Measurements from ENCODE around the gene PRKACA. TPM values are rescaled to one million over a fixed set of nuclear protein-coding genes. Genes with fewer than 3 reads are reported as not detected.

PRKACA gene
- total and polyA plus RNA-seq, 10 of the 15 experiments (the other 5 are each of a cell fraction or from before 2014, with no cell fraction given): 0.53 to 68.5 (median 11.2) TPM

DNA sequence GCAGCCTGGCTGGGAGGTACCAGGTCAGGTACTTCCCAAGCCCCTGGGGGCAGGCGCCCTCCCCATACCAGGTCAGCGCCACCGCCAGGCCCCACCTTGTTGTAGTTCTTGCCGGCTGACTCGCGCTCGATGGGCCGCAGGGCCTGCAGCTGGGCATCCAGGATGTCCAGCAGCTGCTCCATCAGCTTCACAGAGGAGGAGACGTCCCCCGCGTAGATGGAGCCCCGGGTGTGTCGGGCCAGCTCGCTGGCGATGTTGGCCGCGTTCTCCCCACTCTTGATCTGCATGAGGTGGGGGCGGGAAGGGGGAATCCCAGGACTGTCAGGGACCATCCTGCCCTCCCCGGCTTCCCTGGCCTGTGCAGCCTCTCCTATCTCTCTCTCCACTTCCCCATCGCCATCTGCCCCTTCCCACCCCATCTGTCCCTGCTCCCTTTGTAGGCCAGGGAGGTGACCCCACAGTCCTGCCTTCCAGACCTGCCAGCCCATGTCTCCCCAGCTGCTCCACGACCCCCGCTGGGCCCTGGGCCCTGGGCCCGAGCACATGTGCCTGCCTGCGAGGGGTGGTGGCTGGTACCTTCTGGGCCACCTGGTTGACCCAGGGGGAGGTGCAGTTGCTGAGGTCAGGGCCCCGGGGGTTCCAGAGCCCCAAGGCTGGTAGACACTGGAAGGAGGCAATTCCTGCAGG is 42.6 kb upstream of the PRKACA start:
- no peaks in the 10 kb centered on the region for H3K27me3 ChIP-seq (replicated peaks in 1 of 2; ENCODE audit: control insufficient read depth in 2 of 2, insufficient read depth in 2 of 2, low read length in 1 of 2)
- H3K9me3 ChIP-seq (replicated peaks; ENCODE audit: control insufficient read depth, insufficient read depth, low read length): no peaks in the 10 kb centered on the region
- no peak for FAIRE-seq
- no peaks in the 10 kb centered on the region; the same call in 1 of the 2 replicates for H4K20me1 ChIP-seq (ENCODE audit: control insufficient read depth, insufficient read depth)
- no peak overlapping the region for H3K27ac ChIP-seq (ENCODE audit: control insufficient read depth, insufficient read depth)
- no peaks in the 10 kb centered on the region for H3K36me3 ChIP-seq (ENCODE audit: control insufficient read depth in 2 of 2, insufficient read depth in 2 of 2, low read length in 1 of 2)
- H3K4me2 ChIP-seq (ENCODE audit: control insufficient read depth, insufficient read depth): no peak overlapping the region
- H3K4me1 ChIP-seq (ENCODE audit: control insufficient read depth, insufficient read depth, low read length): no peaks in the 10 kb centered on the region
- no peak for ATAC-seq
- H3K9ac ChIP-seq (ENCODE audit: control insufficient read depth, insufficient read depth, low read length): no peak overlapping the region
- RAD21 ChIA-PET (ENCODE audit: unreplicated experiment): no interaction called here
- no peaks in the 10 kb centered on the region for H3K79me2 ChIP-seq (ENCODE audit: control insufficient read depth, insufficient read depth, low read length)
- BruUV-seq (replicated peaks): no TSS peak
- no peak for DNase-seq (ENCODE audit: low read depth, low spot score)
- WGBS (ENCODE audit: insufficient coverage, insufficient replicate concordance, low lambda C conversion rate, missing lambda C conversion rate): 51% methylated on average over 18 of the region's 25 CpGs
- H3K4me3 ChIP-seq: no peak overlapping the region
- POLR2A ChIA-PET: no interaction called here
- SMC1A ChIA-PET (ENCODE audit: uncharacterized antibody, unreplicated experiment): interaction anchor here (1.1 kb wide), 1 partner anchor 14 kb away, joined by 3 read pairs; no protein-coding TSS in a partner anchor
- H2AFZ ChIP-seq (ENCODE audit: control insufficient read depth, low read depth, low read length): no peak overlapping the region
- in situ Hi-C loops (cut with MboI) (no loop called here), intact Hi-C loops (cut with micrococcal nuclease; ENCODE audit: unreplicated experiment) (no loop called here)
- CTCF ChIA-PET: no interaction called here
- TF ChIP-seq NRF1 (conservative IDR thresholded peaks at IDR 0.05; ENCODE audit: low read depth, low read length) (no peak), EZH2 (IDR thresholded peaks at IDR 0.05; ENCODE audit: borderline replicate concordance, control insufficient read depth, low read depth, low read length) (no peak), RBBP5 (conservative IDR thresholded peaks at IDR 0.05) (no peak), CREB1 (IDR thresholded peaks at IDR 0.05; ENCODE audit: low read depth) (no peak), SP1 (IDR thresholded peaks at IDR 0.05; ENCODE audit: low read depth, low read length) (no peak), SIN3A (IDR thresholded peaks at IDR 0.05; ENCODE audit: low read depth, low read length) (no peak), HDAC6 (IDR thresholded peaks at IDR 0.05; ENCODE audit: unreplicated experiment) (no peak)
- TF ChIP-seq, protein P1, sequence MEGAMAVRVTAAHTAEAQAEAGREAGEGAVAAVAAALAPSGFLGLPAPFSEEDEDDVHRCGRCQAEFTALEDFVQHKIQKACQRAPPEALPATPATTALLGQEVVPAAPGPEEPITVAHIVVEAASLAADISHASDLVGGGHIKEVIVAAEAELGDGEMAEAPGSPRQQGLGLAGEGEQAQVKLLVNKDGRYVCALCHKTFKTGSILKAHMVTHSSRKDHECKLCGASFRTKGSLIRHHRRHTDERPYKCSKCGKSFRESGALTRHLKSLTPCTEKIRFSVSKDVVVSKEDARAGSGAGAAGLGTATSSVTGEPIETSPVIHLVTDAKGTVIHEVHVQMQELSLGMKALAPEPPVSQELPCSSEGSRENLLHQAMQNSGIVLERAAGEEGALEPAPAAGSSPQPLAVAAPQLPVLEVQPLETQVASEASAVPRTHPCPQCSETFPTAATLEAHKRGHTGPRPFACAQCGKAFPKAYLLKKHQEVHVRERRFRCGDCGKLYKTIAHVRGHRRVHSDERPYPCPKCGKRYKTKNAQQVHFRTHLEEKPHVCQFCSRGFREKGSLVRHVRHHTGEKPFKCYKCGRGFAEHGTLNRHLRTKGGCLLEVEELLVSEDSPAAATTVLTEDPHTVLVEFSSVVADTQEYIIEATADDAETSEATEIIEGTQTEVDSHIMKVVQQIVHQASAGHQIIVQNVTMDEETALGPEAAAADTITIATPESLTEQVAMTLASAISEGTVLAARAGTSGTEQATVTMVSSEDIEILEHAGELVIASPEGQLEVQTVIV (IDR thresholded peaks at IDR 0.05; ENCODE audit: borderline replicate concordance, partially characterized antibody): no peak
- TF ChIP-seq, protein P2, sequence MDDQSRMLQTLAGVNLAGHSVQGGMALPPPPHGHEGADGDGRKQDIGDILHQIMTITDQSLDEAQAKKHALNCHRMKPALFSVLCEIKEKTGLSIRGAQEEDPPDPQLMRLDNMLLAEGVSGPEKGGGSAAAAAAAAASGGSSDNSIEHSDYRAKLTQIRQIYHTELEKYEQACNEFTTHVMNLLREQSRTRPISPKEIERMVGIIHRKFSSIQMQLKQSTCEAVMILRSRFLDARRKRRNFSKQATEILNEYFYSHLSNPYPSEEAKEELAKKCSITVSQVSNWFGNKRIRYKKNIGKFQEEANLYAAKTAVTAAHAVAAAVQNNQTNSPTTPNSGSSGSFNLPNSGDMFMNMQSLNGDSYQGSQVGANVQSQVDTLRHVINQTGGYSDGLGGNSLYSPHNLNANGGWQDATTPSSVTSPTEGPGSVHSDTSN (IDR thresholded peaks at IDR 0.05; ENCODE audit: insufficient replicate concordance, low read depth, low read length): no peak
- TF ChIP-seq, protein P3, sequence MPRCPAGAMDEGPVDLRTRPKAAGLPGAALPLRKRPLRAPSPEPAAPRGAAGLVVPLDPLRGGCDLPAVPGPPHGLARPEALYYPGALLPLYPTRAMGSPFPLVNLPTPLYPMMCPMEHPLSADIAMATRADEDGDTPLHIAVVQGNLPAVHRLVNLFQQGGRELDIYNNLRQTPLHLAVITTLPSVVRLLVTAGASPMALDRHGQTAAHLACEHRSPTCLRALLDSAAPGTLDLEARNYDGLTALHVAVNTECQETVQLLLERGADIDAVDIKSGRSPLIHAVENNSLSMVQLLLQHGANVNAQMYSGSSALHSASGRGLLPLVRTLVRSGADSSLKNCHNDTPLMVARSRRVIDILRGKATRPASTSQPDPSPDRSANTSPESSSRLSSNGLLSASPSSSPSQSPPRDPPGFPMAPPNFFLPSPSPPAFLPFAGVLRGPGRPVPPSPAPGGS (IDR thresholded peaks at IDR 0.05; ENCODE audit: borderline replicate concordance, insufficient read depth, low read depth, low read length, poor library complexity, severe bottlenecking): no peak

Data from GM12878 (cell line).